ENCODE data around the gene DDX42. TPM values are rescaled to one million over a fixed set of nuclear protein-coding genes. Genes with fewer than 3 reads are reported as not detected.
A peak's percentile ranks its signal among the peaks of the same experiment; 100 is the strongest.

DDX42 gene
- total and polyA plus RNA-seq, 7 donors = 46.3 to 91.0 (median 56.0) TPM

- H3K27ac ChIP-seq = peak overlapping the region; percentile 71
- no peaks in the 10 kb centered on the region for H3K9me3 ChIP-seq
- no peak overlapping the region for H3K4me3 ChIP-seq
- 70 to 87% (median 81%) methylated on average over 1 of the region's 1 CpG for WGBS, 3 donors
- TF ChIP-seq CTCF (IDR thresholded peaks at IDR 0.05) = no peak
- H3K36me3 ChIP-seq (ENCODE audit: insufficient read depth in 1 of 2, low read depth in 1 of 2) = peaks cover 4 to 64% of the 10 kb centered on the region in 2 donors
- H3K4me1 ChIP-seq = peaks cover 47% of the 10 kb centered on the region
- H3K27me3 ChIP-seq (ENCODE audit: insufficient read depth in 3 of 3, low read length in 2 of 3) = no peaks in the 10 kb centered on the region
- intact Hi-C loops (cut with DNase I) = no loop called here
- DNase-seq (no peak), ATAC-seq (peak; percentile 66 to 83 (median 75))
Measured at GRCh38 chr17:63780507-63780906, 6.5 kb downstream of the DDX42 start.

- WGBS, 3 donors = 96 to 100% (median 97%) methylated on average over 4 of the region's 4 CpGs
- H3K4me3 ChIP-seq = no peak overlapping the region
- H3K27me3 ChIP-seq (ENCODE audit: insufficient read depth in 3 of 3, low read length in 2 of 3) = no peaks in the 10 kb centered on the region
- H3K27ac ChIP-seq = peak overlapping the region; percentile 71
- TF ChIP-seq CTCF (IDR thresholded peaks at IDR 0.05) = no peak
- DNase-seq = no peak
- H3K4me1 ChIP-seq = peaks cover 47% of the 10 kb centered on the region
- H3K36me3 ChIP-seq (ENCODE audit: insufficient read depth in 1 of 2, low read depth in 1 of 2) = peaks cover 4 to 63% of the 10 kb centered on the region in 2 donors
- intact Hi-C loops (cut with DNase I) = no loop called here
- no peaks in the 10 kb centered on the region for H3K9me3 ChIP-seq
- ATAC-seq = peak in 1 of 4 donors; percentile 16
Measured at GRCh38 chr17:63780928-63781327, 7.0 kb downstream of the DDX42 start.

GRCh38 chr17:63783522-63783921, 9.6 kb downstream of the DDX42 start:
- H3K4me1 ChIP-seq = peaks cover 35% of the 10 kb centered on the region
- DNase-seq (no peak), ATAC-seq (no peak)
- no peak overlapping the region for H3K4me3 ChIP-seq
- intact Hi-C loops (cut with DNase I) = no loop called here
- H3K36me3 ChIP-seq (ENCODE audit: insufficient read depth in 1 of 2, low read depth in 1 of 2) = peaks cover 0 to 58% of the 10 kb centered on the region in 2 donors
- WGBS, 3 donors = 87 to 91% (median 88%) methylated on average over 6 of the region's 6 CpGs
- no peak overlapping the region for H3K27ac ChIP-seq
- no peak for TF ChIP-seq CTCF (IDR thresholded peaks at IDR 0.05)
- H3K27me3 ChIP-seq (ENCODE audit: insufficient read depth in 3 of 3, low read length in 2 of 3) = no peaks in the 10 kb centered on the region
- no peaks in the 10 kb centered on the region for H3K9me3 ChIP-seq

- intact Hi-C loops (cut with DNase I) = no loop called here
- H3K4me3 ChIP-seq = no peak overlapping the region
- no peak for DNase-seq
- no peaks in the 10 kb centered on the region for H3K27me3 ChIP-seq (ENCODE audit: insufficient read depth in 3 of 3, low read length in 2 of 3)
- TF ChIP-seq CTCF (IDR thresholded peaks at IDR 0.05) = no peak
- H3K4me1 ChIP-seq = peaks cover 24% of the 10 kb centered on the region
- no peaks in the 10 kb centered on the region for H3K9me3 ChIP-seq
- peak overlapping the region; percentile 46 for H3K27ac ChIP-seq
- H3K36me3 ChIP-seq (ENCODE audit: insufficient read depth in 1 of 2, low read depth in 1 of 2) = peaks cover 0 to 63% of the 10 kb centered on the region in 2 donors
- ATAC-seq = peak; percentile 74 to 84 (median 80)
- WGBS, 3 donors = 84 to 94% (median 88%) methylated on average over 1 of the region's 1 CpG
Measured at GRCh38 chr17:63785556-63785955, 11.6 kb downstream of the DDX42 start.

- peaks cover 0 to 68% of the 10 kb centered on the region in 2 donors for H3K36me3 ChIP-seq (ENCODE audit: insufficient read depth in 1 of 2, low read depth in 1 of 2)
- no peak overlapping the region for H3K4me3 ChIP-seq
- peak overlapping the region; percentile 2 for H3K27ac ChIP-seq
- no peaks in the 10 kb centered on the region for H3K27me3 ChIP-seq (ENCODE audit: insufficient read depth in 3 of 3, low read length in 2 of 3)
- peak in 1 of 4 donors; percentile 34 for ATAC-seq
- no peak for DNase-seq
- no peak for TF ChIP-seq CTCF (IDR thresholded peaks at IDR 0.05)
- 96 to 100% (median 98%) methylated on average over 1 of the region's 1 CpG for WGBS, 3 donors
- H3K4me1 ChIP-seq = peaks cover 19% of the 10 kb centered on the region
- no peaks in the 10 kb centered on the region for H3K9me3 ChIP-seq
- intact Hi-C loops (cut with DNase I) = no loop called here
Measured at GRCh38 chr17:63786117-63786516, 12.1 kb downstream of the DDX42 start.

All from psoas muscle (tissue), 8 donors.